GM12872 (cell line): ENCODE data around the gene TM4SF1.

Source experiments
- TF ChIP-seq, protein P1 (sequence below): IDR thresholded peaks from 3 replicates; pipeline ENCODE4 v1.5.1; 2011; ENCODE audit warnings: low read depth, mild to moderate bottlenecking, low read length, moderate library complexity; ENCODE audit not compliant: insufficient read depth

Gene TM4SF1, protein sequence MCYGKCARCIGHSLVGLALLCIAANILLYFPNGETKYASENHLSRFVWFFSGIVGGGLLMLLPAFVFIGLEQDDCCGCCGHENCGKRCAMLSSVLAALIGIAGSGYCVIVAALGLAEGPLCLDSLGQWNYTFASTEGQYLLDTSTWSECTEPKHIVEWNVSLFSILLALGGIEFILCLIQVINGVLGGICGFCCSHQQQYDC

GRCh38 chr3:149377408-149378364 is at the start of gene TM4SF1:
Gene TM4SF1, minus strand, starts transcription at chr3:149377649. Its CDS starts 102 bp downstream, at chr3:149377547.
- TF ChIP-seq, protein P1, sequence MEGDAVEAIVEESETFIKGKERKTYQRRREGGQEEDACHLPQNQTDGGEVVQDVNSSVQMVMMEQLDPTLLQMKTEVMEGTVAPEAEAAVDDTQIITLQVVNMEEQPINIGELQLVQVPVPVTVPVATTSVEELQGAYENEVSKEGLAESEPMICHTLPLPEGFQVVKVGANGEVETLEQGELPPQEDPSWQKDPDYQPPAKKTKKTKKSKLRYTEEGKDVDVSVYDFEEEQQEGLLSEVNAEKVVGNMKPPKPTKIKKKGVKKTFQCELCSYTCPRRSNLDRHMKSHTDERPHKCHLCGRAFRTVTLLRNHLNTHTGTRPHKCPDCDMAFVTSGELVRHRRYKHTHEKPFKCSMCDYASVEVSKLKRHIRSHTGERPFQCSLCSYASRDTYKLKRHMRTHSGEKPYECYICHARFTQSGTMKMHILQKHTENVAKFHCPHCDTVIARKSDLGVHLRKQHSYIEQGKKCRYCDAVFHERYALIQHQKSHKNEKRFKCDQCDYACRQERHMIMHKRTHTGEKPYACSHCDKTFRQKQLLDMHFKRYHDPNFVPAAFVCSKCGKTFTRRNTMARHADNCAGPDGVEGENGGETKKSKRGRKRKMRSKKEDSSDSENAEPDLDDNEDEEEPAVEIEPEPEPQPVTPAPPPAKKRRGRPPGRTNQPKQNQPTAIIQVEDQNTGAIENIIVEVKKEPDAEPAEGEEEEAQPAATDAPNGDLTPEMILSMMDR, result no peak

GRCh38 chr3:149426325-149426724 is 48.9 kb upstream of the TM4SF1 start:
- TF ChIP-seq, protein P1, result no peak

GRCh38 chr3:149424918-149425317 is 47.5 kb upstream of the TM4SF1 start:
- TF ChIP-seq, protein P1, result no peak

DNA sequence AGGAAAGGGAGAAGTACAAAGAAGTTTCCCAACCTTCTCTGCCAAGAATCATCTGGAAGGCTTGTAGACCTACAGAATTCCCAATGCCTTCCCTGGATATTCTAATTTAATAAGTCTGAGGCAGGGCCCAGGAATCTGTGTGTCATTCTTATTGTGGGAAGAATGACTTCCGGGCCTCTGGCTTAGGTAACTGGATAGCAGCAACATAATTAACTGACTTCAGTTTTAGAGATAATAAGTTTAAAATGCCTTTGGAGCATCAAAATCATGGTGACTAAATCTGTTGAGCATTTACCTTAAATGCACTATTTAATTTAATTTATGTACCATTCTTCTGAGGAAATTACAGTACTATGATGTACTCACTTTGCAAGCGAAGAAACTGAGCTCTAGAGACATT is 44.3 kb upstream of the TM4SF1 start:
- TF ChIP-seq, protein P1, result no peak

GRCh38 chr3:149419816-149420215 is 42.4 kb upstream of the TM4SF1 start:
- TF ChIP-seq, protein P1, result no peak

DNA sequence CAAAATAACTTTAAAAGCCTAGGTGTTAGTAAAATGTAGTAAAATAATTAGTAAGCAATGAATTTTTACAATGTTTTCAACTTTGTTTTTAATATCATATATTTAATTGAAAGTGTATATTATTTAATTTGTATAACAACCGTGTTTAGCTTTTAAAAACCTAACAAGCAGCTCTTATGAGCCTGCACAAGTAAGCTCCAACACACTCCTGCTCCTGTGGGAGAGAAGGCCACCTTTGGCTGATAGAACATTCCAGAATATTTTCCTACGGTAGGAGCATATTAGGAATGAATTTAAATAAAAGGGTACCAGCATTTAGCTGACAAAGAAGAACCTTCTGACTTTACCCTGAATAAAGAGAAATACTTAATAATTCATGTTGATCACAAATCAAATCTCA is 40.3 kb upstream of the TM4SF1 start:
- TF ChIP-seq, protein P1, result no peak

- TF ChIP-seq, protein P1, result no peak
These were observed 39.7 kb upstream of the TM4SF1 start for GRCh38 chr3:149417174-149417573.
